ENCODE data around the gene BEGAIN.

DNA sequence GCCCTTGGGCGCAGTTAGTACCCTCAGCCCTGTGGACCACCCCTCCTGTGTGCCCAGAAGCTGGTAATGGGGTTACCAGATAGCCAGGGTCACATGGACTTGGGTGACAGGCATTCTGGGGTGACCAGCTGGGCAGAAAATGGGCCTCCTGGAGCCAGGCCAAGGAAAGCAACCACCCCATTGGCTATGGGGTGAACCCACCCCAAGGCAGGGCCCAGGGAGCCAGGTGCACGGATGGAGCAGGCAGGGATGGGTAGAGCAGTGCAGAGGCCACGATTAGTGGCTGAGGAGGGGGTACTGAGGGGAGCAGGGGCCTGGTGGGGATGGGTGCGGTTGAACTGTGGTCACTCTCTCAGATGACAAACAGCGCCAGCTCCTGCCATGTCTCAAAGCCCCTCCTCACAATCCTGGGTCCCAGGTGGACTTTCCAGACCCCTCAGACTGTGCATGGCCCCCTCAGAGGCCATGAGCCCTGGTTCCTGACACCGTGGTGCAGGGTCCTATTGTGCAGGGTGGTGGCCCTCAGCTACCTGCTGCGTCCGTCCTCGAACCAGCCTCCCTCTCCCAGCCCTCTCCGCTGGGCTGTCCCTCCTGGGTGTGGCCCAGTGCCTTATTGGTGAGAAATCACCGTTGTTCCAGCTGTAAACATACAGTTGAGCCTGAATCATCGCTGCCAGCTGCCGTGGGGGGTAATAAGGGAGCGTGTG, 23.4 kb upstream of the BEGAIN start:
- TF ChIP-seq CTCF (IDR thresholded peaks at IDR 0.05) = no peak
- TF ChIP-seq POLR2A (IDR thresholded peaks at IDR 0.05) = no peak

Data from thyroid gland (tissue), 4 donors.